HG03521 (cell line): ENCODE results near the gene ELFN1.
"Not testable (repeated sequence)": the region's sequence is repeated elsewhere in the genome, so short reads cannot be mapped to it uniquely, and the experiment has no call there.

Source experiments
- ATAC-seq: cut with Tn5 transposase; IDR thresholded peaks from one replicate; pipeline ENCODE4 v1.9.1; 2021; ENCODE audit warnings: mild to moderate bottlenecking, moderate library complexity; ENCODE audit not compliant: unreplicated experiment

Gene ELFN1

DNA sequence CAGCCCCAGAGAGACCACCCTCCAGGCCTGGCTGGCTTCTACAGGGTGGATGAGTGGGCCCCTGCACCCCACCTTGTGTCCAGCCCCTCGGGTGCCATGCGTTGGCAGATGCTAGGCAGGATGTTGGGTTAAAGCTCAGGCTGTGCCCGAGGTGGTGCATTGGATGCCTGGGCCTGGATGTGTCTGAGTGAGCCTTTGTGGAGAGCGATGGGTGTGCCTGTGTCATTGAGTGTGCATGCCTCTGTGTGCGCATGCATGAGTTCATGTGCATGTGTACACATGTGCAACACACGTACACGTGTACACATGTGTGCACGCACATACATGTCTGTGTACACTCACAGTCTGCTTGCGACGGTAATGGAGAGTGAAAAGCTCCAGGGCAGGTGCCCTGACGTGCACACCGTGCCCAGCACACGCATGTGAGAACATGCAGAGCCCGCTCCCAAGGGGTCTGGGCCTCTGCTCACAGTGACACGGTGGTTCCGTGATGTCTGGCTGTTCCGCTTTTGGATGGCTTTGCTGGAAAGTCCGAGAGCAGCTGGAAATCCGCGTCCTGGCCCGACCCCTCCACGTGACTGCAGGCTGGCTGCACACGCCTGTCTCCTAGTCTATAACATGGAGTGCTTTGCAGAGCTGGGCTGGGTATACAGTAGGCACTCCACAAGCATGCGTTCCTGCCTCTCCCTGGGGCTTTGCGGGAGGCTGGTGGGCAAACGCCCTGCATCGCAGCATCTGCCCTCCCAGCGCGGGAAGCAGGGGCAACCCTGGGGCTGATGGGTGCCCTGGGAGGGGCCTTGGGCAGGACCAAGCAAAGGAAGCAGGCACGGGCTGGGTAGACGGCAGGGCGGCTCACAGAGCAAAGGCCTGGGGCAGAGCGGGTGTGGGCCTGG is 36.9 kb downstream of the ELFN1 start:
- no peak for ATAC-seq

DNA sequence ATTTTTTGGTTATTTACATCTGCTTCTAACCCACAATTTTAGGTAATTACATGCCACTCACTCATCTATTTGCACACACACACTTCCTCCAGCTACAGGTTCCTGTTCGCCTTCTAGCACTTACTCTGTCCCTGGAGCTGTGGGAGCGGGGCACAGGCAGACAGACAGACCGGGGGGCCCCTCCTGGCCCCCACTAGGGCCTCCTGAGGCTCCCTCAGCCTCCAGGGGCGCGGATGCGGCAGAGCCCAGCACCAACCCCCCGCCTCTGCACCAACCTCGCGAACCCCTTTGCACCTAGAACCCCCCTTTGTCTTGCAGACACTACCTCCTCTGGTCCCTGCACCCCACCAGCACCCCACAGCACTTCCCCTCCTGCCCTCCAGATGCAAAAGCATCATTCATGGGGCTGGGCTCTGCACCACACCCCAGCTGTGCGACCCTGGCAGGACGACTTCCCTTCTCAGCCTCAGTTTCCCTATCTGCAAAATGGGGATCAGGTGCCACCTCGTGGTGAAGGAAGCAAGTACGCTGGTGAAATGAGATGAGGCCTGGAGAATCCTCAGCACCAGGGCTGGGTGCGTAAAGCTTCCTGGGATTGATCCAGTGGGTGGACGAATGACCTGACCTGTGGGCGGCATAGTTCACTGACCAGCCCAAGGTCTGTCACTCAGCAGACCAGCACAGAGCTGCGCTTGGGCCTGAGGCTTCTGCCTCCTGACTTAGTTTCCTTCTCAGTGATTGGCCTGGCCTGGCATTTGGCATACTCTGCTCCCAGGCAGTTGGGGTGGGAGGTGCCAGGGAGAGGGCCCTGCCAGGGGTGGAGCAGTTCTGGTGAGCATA is 37.9 kb downstream of the ELFN1 start:
- ATAC-seq, result no peak

DNA sequence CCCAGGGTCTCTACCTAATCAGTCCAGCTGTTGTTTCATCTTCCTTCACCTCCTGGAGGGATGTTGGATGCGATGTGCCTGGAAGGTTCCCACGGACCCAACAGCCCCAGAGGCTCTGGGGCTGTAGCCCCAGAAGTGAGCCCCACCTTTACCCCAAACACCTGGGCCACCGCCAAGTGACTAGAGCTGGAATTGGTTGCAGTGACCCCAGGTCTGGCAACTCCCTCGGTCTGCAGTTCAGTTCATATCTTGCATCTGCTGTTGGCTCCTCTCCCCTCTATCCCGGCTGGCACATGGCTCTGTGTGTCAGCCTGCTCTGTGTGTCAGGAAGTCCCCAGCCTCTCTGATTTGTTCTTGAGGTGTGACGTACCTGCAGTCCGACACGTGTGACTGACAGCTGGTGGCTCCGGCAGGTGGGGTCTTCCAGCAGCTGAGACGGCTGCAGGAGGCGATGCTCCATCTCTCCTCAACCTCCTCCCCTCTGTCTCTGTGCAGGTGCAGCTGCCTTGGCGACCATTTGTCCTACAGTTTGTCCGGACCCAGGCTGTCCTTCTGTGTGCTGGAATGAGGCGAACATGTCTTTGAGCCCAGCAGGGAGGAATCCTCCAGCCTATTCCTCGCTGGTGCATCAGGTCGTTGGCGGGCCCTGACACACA is 38.6 kb downstream of the ELFN1 start:
- ATAC-seq, result no peak

DNA sequence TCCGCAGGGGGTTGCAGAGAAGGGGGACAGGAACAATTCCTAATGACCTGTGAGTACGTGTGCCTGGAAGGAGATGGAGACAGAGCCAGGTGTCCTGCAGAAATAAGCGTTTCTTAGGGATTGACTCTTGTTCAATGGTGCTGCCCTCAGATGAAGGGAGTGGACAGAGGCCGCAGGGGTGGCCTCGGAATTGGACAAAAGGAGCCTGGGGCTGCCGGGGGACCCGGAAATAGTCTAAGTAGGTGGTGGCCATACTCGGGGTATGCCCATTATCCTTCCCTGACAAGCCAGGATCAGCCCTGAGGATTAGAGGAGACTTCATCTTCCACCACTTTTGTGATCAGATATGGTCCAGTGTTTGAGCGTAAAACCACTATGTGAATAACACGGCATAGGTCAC is 39.2 kb downstream of the ELFN1 start:
- ATAC-seq, result no peak

DNA sequence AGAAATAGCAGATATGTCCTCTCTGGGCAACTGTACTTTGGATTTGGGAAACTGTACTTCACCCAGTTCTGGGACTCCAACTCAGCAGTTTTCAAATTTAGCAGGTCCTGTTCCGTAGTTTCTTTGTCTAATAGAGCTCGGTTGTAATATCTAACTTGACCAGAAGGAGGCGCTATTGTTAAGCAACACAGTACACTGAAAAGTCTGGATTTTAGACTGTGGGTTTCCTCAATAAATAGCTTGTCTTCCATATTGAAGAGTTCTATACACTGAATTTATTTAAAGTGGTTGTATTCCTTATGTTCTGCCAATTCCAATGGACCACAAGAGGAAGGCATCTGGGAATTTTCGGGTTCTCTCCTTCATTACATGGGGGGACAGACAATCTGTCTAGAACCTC is 39.8 kb downstream of the ELFN1 start:
- ATAC-seq, result no peak

DNA sequence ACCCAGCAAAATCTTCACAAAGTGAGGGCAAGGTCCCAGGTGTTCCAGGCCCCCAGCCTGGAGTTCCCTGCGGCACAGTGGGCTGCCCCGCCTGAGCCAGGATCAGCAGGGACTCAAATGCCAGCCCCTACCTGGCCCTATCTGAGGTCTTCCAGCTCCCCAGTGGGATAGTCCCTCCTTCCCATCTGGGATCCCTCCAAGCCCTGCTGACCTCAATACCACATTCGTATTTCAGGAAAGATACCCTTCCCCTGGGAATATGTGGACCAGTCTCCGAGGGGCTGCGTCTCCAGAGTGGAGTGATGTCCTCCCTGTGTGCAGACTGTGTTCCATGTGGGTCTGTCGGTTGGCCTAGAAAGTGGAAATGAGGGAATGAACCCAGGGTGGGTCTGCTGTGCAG is 40.9 kb downstream of the ELFN1 start:
- ATAC-seq, result no peak

DNA sequence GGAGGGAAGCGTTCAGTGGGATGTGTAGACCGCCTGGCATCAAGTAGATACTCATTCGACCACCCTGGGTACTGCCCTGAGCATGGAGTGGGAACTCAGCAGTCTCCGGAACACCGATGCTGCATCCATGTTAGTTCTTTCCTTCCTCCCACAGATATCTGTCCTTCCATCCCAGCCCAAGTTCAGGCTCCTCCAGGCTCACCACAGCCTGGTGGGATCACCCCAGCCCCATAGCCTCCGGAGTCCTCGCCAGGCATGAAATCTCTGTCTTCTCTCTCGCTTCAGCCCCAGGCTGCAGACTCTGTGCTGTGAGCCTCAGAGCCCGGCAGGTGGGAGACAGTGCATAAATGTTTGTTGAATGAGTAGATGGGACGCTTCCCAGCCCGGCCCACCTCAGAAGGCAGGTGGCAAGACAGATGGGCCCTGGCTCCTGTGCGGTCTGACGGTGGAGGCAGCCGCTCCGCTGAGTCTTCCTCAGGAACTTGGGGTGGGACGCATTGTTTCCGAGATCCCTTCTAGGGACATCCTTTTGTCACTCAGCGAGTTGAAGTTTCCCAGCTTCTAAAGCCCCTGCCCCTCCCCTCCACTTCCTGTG is 42.9 kb downstream of the ELFN1 start:
- ATAC-seq, result no peak

DNA sequence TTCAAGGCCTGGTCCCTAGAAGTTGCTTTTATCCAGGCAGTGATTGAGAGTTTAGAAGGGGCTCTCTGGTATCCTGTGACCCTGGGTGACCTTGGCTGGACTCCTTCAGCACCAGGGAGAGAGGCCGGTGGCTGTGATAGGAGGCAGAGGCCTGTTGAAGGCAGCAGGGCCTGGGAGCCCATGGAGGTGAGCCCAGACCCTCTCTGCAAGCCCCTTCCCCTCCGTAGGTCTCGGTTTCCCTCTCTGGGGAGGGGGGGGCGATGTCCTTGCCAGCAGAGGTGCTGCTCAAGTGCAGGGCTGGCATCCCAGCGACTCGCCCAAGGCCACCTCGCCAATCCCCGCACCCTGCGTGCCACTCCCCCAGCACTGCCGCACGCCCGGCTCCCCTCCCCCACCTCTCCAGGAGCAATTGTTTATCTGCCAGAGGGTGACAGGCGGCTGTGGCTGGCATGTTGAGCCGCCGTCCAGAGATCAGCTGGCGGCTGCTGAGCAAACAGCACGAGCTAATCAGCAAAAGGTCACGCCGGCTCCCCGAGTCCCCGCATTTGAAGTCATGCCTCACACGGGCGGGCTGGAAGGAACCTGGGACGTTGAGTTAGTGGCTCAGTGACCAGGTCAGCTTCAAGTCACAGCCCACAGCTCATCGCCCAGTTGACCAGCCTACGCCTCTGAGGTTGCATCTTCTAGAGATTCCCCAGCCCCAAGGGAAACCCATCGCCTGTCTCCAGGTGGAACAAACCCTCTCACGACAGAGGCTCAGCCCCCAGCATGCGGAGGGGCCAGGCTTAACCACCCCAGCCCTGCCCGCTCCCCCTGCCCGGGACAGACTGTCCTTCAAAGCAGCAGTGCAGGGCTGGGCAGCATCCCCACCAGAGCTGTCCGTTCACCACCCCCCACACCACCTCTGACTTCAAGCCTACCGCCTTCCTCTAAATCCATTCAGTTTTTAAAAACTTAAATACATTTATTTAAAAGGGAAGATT is 43.7 kb downstream of the ELFN1 start:
- ATAC-seq, result no peak

DNA sequence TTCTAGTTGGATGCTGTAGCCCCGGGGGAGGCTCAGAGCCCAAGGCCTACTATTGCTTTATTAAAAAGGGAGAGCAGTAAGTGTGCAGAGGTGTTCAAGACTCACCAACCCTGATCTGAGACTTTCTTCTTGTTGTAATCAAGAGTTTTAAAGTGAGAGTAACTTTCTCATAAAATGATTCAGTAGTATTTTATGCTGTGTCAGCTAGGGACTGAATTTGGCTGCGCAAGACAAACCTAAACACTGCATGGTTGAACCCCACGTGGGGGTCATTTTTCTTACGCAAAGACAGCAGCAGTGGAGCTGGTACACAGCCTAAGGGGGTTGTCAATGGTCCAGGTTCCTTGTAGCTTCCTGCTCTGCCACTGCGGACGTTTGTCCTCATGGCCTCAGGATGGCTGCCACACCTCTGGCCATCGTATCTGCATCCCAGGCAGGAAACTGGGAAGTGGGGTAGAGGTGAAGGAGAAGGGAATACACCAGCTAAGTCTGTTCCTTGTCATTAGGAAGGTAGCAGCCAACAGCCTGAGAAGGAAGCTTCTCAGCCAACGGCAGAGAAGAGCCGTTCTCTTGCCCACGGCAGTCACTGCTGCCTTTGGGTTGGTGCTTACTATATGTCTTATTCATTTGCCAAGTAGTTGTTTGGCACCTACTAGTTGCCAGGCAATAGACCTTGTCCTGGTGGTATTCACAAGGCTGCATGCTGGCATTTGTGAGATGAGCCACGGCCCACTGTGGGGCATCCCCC is 44.7 kb downstream of the ELFN1 start:
- ATAC-seq, result no peak

DNA sequence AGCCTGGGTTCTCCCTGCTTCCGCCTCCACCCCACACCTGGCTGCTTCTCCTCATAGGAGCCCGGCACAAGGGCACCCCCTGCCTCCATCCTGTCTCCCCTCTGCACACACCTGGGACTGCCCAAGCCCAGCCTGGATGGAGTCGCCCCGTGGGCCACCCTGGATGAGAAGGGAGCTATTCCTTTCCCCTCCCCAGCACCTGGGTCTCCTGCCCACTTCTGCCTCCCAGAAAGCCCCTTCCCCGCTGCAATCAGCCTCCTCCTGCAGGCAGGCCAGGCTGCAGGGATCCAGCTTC is 45.2 kb downstream of the ELFN1 start:
- ATAC-seq, result no peak

DNA sequence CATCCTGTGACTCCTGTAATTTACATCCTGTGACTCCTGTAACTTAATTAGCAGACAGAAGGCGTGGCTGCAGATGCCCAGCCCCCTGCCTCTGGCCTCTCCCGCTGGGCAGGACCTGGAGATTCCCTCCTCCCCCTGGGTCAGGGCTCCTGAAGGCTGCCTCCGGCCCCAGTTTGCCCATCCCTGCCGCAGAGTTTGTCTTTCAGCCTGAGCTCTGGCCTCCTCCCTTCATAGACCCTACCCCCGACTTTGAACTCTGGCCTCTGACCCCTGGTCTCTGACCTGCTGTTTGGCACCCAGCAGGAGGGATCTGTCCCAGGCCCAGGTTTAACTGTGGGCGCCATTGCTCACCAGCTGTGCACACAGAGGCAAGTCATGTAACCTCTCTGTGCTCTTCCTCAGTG is 45.6 kb downstream of the ELFN1 start:
- no peak for ATAC-seq

DNA sequence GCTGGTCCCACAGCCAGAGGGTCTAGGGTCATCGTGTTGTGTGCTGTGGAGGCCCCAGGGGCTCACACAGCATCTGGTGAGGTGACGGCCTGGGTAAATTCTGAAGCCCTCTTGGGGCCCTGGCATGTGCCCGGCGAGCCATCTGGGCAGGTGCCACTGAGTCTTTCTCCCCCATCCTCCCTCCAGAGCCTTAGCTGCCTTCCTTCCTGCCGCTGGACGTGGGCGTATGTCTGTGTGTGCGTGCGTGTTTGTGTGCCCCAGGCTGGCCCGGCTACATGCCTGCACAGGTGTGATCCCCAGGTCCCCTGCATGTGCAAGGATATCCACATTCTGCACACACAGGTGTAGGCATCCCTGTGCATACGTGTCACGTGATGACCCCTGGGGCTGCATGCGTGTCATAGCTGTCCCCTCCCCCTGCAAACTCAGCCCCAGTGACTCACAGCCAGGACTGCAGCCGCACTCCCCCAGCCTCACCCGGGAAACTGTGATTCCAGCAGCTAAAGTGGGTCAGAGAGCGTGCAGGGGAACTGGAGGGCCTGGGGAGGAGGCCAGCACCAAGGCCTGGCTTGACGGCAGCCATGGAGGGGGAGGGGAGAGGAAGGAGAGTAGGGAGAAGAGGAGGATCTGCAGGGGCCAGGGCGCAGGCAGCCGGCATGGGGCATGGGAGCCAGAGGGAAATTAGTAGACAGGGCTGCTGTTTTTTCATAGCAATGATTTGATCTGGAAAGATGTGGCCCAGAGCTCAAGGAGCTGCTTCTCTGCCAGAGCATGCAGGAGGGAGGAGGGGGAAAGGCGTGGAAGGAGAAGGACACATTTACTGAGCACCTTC is 46.4 kb downstream of the ELFN1 start:
- no peak for ATAC-seq

DNA sequence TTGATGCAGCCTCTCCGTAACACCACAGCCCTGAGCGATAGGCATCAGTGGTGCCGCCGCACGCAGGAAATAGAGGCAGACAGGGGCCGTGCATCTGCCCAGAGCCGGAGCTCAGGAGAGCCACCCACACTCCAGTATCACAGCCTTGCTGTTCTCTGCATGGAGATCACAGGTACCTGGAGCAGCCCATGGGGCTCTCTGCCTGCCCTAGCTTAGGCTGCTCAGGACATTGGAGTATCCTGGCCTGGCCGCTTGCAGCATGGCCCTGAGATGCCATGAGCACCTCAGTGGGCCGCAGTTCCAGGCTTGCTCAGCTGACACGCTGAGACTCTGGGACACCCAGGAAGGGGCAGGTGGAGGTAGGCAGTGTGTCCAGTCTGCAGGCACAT is 47.0 kb downstream of the ELFN1 start:
- no peak for ATAC-seq

DNA sequence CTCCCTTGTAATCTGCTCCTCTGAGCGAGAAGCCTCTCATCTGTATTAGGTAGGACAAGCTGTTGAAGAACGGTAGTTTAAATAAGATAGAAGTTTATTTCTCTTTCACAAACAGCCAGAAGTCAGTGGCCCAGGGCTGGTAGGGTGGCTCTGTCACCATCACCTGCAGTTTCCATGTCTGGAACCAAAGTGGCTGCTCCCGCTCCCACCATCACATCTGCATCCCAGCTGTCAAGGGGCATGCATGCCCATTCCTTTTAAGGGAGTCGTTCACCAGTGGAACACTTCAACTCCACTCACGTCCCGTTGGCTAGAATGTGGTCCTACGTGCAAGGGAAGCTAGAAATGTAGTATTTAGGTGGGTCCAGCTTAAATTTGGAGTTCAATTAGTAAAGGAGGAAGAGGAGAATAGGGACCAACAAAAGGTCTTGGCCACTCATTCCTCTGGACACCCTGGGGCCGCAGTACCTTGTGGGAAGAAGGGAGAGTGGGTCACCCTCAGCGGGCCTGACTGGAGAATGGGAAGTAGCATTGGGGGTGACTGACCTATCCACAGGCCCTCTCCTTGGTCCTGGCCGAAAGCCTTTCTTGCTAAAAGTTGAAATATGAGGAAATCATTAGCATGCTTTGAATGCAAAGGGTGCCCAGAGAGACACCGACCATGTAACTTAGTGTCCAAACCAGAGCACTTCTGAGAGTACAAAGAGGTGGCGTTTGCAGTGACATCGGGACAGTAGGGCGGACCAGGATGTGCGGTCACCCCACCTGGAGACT is 48.0 kb downstream of the ELFN1 start:
- ATAC-seq, result no peak

DNA sequence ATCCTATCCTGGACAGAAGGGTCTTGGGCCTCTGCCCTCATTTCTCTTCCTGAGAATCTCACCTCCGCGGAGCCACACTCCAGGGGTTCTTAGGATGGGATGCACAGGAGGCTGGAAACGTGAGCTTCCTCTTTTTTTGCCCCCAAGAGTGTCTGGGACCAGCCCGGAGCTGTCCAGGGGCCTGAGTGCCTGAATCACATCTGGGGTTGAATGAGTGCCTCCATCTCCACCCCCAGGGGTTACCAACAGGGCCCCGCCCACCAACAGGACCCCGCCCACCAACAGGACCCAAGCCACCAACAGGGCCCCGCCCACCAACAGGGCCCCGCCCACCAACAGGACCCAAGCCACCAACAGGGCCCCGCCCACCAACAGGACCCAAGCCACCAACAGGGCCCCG is 48.8 kb downstream of the ELFN1 start:
- not testable (repeated sequence) for ATAC-seq

DNA sequence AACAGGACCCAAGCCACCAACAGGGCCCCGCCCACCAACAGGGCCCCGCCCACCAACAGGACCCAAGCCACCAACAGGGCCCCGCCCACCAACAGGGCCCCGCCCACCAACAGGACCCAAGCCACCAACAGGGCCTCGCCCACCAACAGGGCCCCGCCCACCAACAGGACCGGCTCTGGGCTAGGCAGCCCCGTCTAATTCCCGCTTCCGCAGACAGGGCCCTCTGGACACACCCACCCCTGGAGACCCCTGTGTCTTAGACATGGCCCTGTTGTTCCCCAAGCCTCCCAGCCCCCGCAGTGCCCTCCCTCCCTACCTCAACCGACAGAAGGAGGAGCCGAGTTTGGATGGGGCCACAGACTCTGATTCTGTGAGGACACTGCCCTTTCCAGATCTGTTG is 49.2 kb downstream of the ELFN1 start:
- ATAC-seq, result not testable (repeated sequence)

DNA sequence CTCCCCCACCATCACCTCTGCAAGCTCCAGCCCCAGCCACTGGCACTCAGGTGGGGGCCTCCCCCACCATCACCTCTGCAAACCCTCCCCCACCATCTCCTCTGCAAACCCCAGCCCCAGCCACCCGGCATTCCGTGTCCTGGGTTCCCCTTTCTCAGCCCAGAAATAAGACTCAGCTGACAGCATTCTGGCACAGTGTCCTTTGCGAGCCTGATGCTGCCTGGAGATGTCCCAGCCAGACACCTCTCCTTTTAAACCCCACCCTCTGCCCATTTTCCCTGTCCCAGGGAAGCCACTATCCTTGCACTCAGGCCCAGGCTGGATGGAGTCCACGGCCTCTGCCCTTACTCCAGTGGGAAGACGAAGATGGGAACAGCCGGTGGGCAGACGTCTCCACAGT is 49.8 kb downstream of the ELFN1 start:
- ATAC-seq, result no peak

DNA sequence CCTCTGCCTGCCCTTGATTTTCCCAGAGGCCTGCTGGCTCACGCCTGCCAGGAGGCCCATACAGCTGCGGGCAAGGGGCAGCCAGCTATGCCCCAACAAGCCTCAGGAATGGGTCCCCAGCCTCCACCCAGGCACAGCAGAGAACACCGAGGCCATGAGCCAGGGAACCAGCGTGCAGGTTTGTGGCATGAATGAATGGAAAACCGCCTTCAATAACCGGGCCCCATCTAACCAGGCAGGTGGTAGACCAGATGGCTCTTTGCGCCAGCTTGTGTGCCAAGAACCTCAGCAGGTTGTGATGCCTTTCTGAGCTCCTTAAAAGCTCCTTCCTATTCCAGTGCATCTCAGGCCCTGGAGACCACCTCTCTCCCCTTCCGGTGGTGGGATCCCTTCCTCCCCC is 50.2 kb downstream of the ELFN1 start:
- ATAC-seq, result no peak
